Progenitor cell of endocrine pancreas (in vitro differentiated cells): ENCODE results near the gene KCNAB2. TPM values are rescaled to one million over a fixed set of nuclear protein-coding genes. Genes with fewer than 3 reads are reported as not detected.

Source experiments
- DNase-seq: peaks from one replicate; pipeline ENCODE4 v3.0.0; 2021; ENCODE audit warnings: low spot score; ENCODE audit not compliant: unreplicated experiment
- H3K27ac Mint-ChIP-seq: 2 replicates; pipeline ENCODE4 v1.8.0; 2021; ENCODE audit warnings: mild to moderate bottlenecking, moderate library complexity, mixed read lengths
- H3K27me3 Mint-ChIP-seq: 2 replicates; pipeline ENCODE4 v1.8.0; 2021; ENCODE audit warnings: mixed read lengths
- H3K36me3 Mint-ChIP-seq: 2 replicates; pipeline ENCODE4 v1.8.0; 2022; ENCODE audit warnings: mixed read lengths; ENCODE audit not compliant: insufficient read depth
- H3K4me1 Mint-ChIP-seq: 2 replicates; pipeline ENCODE4 v1.8.0; 2021; ENCODE audit warnings: low read depth, mixed read lengths
- H3K4me3 Mint-ChIP-seq: 2 replicates; pipeline ENCODE4 v1.8.0; 2021; ENCODE audit warnings: low read depth, mild to moderate bottlenecking, moderate library complexity, mixed read lengths
- H3K9me3 Mint-ChIP-seq: 2 replicates; pipeline ENCODE4 v1.8.0; 2021; ENCODE audit warnings: low read depth, mixed read lengths
- total RNA-seq: library from RNA; stranded (reverse); gene quantifications from 2 replicates; pipeline ENCODE4 v1.2.1, GENCODE V29; 2021
- TF ChIP-seq, protein P1 (sequence below): fragments of 200-600 bp; sonication (generic); IDR thresholded peaks from one replicate; pipeline ENCODE4 v1.5.0; 2021; ENCODE audit warnings: antibody characterized with exemption, mild to moderate bottlenecking; ENCODE audit not compliant: unreplicated experiment

The KCNAB2 gene
- total RNA-seq, 1 donor from 2014 or later = 6.9 TPM

DNA sequence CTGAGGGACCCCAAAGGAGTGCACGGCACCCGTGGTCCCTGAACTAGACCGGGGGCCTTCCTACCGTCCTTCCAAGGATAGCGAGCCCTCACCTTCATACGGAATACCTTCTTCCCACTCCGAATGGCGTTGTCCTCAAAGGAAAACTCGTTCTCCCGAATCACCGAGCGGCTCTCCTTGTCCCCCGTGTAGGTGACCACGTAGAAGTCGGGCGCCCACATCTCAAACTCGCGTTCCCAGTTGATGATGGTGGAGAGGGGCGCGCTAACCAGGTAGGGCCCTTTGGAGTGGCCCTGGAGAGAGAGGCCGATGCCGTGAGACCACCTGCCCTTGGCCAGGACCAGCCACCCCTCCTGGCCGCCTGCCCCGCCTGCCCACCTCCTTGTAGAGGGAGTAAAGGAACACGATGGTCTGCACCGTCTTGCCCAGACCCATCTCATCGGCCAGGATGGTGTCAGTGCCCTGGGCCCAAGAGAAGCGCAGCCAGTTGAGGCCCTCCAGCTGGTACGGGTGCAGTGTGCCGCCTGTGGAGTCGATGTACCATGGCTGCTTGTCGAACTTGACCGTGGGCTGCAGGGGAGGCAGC lies 96.4 kb downstream of the KCNAB2 start:
- TF ChIP-seq, protein P1, sequence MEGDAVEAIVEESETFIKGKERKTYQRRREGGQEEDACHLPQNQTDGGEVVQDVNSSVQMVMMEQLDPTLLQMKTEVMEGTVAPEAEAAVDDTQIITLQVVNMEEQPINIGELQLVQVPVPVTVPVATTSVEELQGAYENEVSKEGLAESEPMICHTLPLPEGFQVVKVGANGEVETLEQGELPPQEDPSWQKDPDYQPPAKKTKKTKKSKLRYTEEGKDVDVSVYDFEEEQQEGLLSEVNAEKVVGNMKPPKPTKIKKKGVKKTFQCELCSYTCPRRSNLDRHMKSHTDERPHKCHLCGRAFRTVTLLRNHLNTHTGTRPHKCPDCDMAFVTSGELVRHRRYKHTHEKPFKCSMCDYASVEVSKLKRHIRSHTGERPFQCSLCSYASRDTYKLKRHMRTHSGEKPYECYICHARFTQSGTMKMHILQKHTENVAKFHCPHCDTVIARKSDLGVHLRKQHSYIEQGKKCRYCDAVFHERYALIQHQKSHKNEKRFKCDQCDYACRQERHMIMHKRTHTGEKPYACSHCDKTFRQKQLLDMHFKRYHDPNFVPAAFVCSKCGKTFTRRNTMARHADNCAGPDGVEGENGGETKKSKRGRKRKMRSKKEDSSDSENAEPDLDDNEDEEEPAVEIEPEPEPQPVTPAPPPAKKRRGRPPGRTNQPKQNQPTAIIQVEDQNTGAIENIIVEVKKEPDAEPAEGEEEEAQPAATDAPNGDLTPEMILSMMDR = no peak
- peaks cover 1% of the 10 kb centered on the region for H3K4me1 Mint-ChIP-seq
- no peak overlapping the region for H3K4me3 Mint-ChIP-seq
- peaks cover 23% of the 10 kb centered on the region for H3K27me3 Mint-ChIP-seq
- no peaks in the 10 kb centered on the region for H3K9me3 Mint-ChIP-seq
- H3K36me3 Mint-ChIP-seq = no peaks in the 10 kb centered on the region
- no peak for DNase-seq
- H3K27ac Mint-ChIP-seq = no peak overlapping the region

DNA sequence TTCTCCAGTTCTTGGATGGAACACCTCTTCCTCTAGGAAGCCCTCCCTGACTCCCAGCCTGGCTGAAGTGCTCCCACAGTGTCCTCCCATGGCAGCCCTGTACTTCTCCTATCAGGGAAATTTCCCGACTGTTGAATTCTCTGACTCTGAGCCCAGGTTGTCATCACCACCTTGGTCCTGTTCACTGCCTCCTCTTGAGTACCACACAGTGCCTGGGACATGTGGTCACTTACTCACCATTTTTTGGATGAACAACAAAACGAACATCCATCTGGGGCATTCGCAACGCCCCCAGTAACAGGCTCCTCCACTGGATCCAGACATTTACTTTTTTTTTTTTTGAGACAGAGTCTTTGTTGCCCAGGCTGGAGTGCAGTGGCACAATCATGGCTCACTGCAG lies 97.0 kb downstream of the KCNAB2 start:
- Mint-ChIP-seq H3K27ac (no peak overlapping the region), H3K36me3 (no peaks in the 10 kb centered on the region), H3K4me3 (no peak overlapping the region), H3K9me3 (no peaks in the 10 kb centered on the region), H3K27me3 (peaks cover 29% of the 10 kb centered on the region), H3K4me1 (peaks cover 1% of the 10 kb centered on the region)
- no peak for DNase-seq
- TF ChIP-seq, protein P1 = no peak

DNA sequence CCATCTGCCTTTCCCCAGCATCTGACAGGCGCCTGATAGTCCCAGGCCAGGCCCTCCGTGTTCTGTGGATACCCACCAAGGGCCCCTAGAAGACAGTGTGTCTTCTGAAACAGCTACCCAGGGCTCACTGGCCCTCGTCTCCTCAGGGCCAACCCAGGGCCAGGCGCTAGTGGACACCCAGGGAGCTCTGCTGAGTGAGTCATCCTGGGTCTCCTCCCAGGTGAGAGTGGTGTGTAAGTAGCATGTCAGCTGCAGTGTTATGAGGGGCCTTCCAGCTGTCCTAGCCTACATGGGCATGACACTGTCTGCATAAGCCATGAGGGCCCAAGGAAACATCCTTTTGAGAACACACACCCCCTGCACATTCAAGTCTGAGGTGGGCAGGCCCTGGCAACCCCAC lies 97.7 kb downstream of the KCNAB2 start:
- Mint-ChIP-seq H3K4me3 (no peak overlapping the region), H3K4me1 (peaks cover 1% of the 10 kb centered on the region), H3K27me3 (peaks cover 34% of the 10 kb centered on the region), H3K9me3 (no peaks in the 10 kb centered on the region), H3K36me3 (no peaks in the 10 kb centered on the region), H3K27ac (no peak overlapping the region)
- no peak for DNase-seq
- TF ChIP-seq, protein P1 = no peak

DNA sequence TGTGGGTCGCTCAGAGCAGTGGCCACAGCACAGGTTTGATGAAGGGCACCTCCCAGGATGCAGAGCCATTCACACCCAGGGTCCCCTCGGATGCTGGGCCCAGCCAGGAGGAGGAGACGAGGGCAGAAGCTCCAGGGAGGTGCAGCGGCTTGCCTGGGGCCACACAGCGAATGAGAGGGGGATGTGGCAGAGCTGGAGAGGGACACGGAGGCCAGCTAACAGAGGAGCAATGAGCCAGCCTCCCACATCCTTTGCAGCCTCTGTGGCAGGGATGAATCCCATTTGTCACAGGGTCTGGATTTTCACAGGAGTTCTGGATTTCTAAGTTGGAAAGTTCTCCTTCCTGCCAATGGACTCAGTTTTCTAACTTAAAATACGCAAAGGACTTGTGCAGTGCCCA lies 98.5 kb downstream of the KCNAB2 start:
- Mint-ChIP-seq H3K4me3 (no peak overlapping the region), H3K36me3 (no peaks in the 10 kb centered on the region), H3K9me3 (no peaks in the 10 kb centered on the region), H3K27ac (no peak overlapping the region), H3K4me1 (peaks cover 1% of the 10 kb centered on the region), H3K27me3 (peaks cover 31% of the 10 kb centered on the region)
- DNase-seq = no peak
- TF ChIP-seq, protein P1 = no peak

DNA sequence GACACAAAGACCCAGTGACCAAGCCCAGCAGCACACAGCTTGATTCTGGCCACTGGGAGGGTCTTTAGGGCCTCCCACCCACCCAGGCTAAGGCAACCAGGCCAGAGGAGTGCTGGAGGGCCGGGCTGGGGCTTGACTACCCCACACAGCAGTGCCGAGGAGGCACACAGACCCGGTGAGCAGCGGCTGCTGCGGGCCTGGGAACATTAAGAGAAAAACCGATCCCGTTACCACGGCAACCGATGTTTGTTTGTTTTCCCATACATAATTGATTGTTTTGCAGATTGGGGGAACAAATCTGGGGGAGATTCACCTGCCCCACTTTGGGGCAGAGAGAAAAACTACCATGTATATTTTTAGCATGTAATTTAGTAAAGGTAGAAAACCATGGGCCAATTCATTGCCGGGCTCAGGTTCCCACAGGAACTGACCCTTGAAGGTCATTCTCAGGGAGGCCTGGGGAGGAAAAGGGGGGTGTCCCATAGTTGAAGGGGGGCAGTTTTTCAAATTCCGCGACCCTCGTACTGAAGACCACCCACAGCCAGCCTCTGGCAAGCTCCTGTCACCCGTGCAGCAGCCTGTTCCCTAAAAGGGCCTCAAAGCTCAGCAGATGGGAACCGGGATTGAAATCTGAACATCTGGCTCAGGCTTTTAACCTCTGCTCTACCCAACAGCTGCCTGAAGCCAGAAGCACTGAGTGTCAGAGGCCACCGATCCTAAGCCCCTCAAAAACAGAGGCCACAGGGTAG lies 99.1 kb downstream of the KCNAB2 start:
- H3K27me3 Mint-ChIP-seq = peaks cover 31% of the 10 kb centered on the region
- H3K27ac Mint-ChIP-seq = no peak overlapping the region
- H3K4me1 Mint-ChIP-seq = peaks cover 1% of the 10 kb centered on the region
- H3K9me3 Mint-ChIP-seq = no peaks in the 10 kb centered on the region
- TF ChIP-seq, protein P1 = no peak
- no peak for DNase-seq
- H3K36me3 Mint-ChIP-seq = no peaks in the 10 kb centered on the region
- no peak overlapping the region for H3K4me3 Mint-ChIP-seq
